SU-DHL-6 (cell line): ENCODE measurements around the gene DNAJC30.
A peak's percentile ranks its signal among the peaks of the same experiment; 100 is the strongest.

Source experiments
- H2AFZ ChIP-seq: fragments of 200-600 bp; sonication (generic); 2 replicates; pipeline ENCODE4 v1.6.1; 2014; ENCODE audit warnings: low read depth, mild to moderate bottlenecking, moderate library complexity, mixed read lengths, antibody characterized with exemption, low read length; ENCODE audit not compliant: severe bottlenecking
- H3F3A ChIP-seq: fragments of 200-600 bp; shearing (Covaris generic); 2 replicates; pipeline ENCODE4 v1.6.0; 2016; ENCODE audit warnings: antibody characterized with exemption, mild to moderate bottlenecking; ENCODE audit not compliant: insufficient read depth
- H3K27ac ChIP-seq: fragments of 200-600 bp; sonication (generic); 2 replicates; pipeline ENCODE4 v1.5.1; 2016; ENCODE audit warnings: low read depth, mild to moderate bottlenecking, low read length, moderate library complexity, mixed read lengths
- H3K27me3 ChIP-seq: fragments of 200-600 bp; sonication (generic), shearing (Covaris generic); 2 replicates; pipeline ENCODE4 v1.6.0; 2014; ENCODE audit warnings: mild to moderate bottlenecking, low read length
- H3K36me3 ChIP-seq: fragments of 200-600 bp; sonication (generic); 2 replicates; pipeline ENCODE4 v1.6.1; 2014; ENCODE audit warnings: mild to moderate bottlenecking, low read length, mixed read lengths
- H3K4me2 ChIP-seq: fragments of 300-600, 200-600 bp; shearing (Covaris generic), sonication (generic); 2 replicates; pipeline ENCODE4 v1.6.0; 2014; ENCODE audit warnings: low read length, low read depth, mild to moderate bottlenecking; ENCODE audit not compliant: poor library complexity, severe bottlenecking
- H3K4me3 ChIP-seq: fragments of 200-600 bp; sonication (generic); 2 replicates; pipeline ENCODE4 v1.5.1; 2014; ENCODE audit warnings: antibody characterized with exemption, low read length, mild to moderate bottlenecking, mixed read lengths; ENCODE audit not compliant: insufficient read depth, poor library complexity, severe bottlenecking
- H3K79me2 ChIP-seq: fragments of 200-600 bp; sonication (generic); 2 replicates; pipeline ENCODE4 v1.6.1; 2014; ENCODE audit warnings: mild to moderate bottlenecking, low read length, moderate library complexity; ENCODE audit not compliant: insufficient read depth
- H3K9ac ChIP-seq: fragments of 200-600 bp; sonication (generic); 2 replicates; pipeline ENCODE4 v1.7.0; 2014; ENCODE audit warnings: mild to moderate bottlenecking, low read length
- H3K9me2 ChIP-seq: fragments of 200-600 bp; sonication (generic); replicated peaks from 2 replicates; pipeline ENCODE4 v1.6.1; 2014; ENCODE audit warnings: low read length; ENCODE audit not compliant: insufficient read depth
- H3K9me3 ChIP-seq: fragments of 200-600 bp; sonication (generic); 2 replicates; pipeline ENCODE4 v1.6.1; 2014; ENCODE audit warnings: low read length, mixed read lengths; ENCODE audit not compliant: insufficient read depth
- H4K20me1 ChIP-seq: fragments of 200-600 bp; sonication (generic); 2 replicates; pipeline ENCODE4 v1.6.1; 2014; ENCODE audit warnings: low read depth, mild to moderate bottlenecking, antibody characterized with exemption, low read length, moderate library complexity, mixed read lengths
- EZH2phosphoT487 ChIP-seq: fragments of 200-600 bp; sonication (generic), shearing (Covaris generic); conservative IDR thresholded peaks from 2 replicates; pipeline ENCODE4 v1.6.1; 2018; ENCODE audit warnings: mild to moderate bottlenecking, antibody characterized with exemption, low read length, moderate library complexity, mixed read lengths
- TF ChIP-seq, protein P1 (sequence below): fragments of 200-600 bp; sonication (generic); IDR thresholded peaks from one replicate; pipeline ENCODE4 v1.5.1; 2017; ENCODE audit warnings: antibody characterized with exemption, mild to moderate bottlenecking, low read length, moderate library complexity; ENCODE audit not compliant: insufficient read depth, poor library complexity, severe bottlenecking

Gene DNAJC30

DNA sequence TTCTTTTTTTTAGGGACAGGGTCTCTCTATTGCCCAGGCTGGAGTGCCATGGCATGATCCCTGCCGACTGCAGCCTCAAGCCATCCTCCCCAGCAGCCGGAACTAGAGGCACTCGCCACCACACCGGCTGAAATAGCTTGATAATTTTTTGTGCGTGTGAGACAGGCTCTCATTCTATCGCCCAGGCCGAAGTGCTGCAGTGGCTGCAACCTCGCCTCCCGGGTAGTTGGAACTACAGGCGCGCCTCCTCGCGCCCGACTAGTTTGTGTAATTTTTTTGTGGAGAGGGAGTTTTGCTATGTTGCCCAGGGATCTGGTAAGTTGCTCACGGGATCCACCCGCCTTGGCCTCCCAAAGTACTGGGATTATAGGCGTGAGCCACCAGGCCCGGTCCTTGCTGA is 2.1 kb upstream of the DNAJC30 start:
- Histone ChIP-seq H3K79me2 (peaks cover 59% of the 10 kb centered on the region), H2AFZ (no peak overlapping the region), H3K9me3 (no peaks in the 10 kb centered on the region), H3K36me3 (no peaks in the 10 kb centered on the region), H3K9me2 (no peaks in the 10 kb centered on the region), H3K4me2 (no peak overlapping the region), H4K20me1 (no peaks in the 10 kb centered on the region), H3F3A (no peaks in the 10 kb centered on the region), H3K27ac (no peak overlapping the region), H3K4me3 (no peak overlapping the region), H3K9ac (no peak overlapping the region), H3K27me3 (no peaks in the 10 kb centered on the region)
- TF ChIP-seq, protein P1, sequence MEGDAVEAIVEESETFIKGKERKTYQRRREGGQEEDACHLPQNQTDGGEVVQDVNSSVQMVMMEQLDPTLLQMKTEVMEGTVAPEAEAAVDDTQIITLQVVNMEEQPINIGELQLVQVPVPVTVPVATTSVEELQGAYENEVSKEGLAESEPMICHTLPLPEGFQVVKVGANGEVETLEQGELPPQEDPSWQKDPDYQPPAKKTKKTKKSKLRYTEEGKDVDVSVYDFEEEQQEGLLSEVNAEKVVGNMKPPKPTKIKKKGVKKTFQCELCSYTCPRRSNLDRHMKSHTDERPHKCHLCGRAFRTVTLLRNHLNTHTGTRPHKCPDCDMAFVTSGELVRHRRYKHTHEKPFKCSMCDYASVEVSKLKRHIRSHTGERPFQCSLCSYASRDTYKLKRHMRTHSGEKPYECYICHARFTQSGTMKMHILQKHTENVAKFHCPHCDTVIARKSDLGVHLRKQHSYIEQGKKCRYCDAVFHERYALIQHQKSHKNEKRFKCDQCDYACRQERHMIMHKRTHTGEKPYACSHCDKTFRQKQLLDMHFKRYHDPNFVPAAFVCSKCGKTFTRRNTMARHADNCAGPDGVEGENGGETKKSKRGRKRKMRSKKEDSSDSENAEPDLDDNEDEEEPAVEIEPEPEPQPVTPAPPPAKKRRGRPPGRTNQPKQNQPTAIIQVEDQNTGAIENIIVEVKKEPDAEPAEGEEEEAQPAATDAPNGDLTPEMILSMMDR = no peak
- TF ChIP-seq EZH2phosphoT487 = no peak

DNA sequence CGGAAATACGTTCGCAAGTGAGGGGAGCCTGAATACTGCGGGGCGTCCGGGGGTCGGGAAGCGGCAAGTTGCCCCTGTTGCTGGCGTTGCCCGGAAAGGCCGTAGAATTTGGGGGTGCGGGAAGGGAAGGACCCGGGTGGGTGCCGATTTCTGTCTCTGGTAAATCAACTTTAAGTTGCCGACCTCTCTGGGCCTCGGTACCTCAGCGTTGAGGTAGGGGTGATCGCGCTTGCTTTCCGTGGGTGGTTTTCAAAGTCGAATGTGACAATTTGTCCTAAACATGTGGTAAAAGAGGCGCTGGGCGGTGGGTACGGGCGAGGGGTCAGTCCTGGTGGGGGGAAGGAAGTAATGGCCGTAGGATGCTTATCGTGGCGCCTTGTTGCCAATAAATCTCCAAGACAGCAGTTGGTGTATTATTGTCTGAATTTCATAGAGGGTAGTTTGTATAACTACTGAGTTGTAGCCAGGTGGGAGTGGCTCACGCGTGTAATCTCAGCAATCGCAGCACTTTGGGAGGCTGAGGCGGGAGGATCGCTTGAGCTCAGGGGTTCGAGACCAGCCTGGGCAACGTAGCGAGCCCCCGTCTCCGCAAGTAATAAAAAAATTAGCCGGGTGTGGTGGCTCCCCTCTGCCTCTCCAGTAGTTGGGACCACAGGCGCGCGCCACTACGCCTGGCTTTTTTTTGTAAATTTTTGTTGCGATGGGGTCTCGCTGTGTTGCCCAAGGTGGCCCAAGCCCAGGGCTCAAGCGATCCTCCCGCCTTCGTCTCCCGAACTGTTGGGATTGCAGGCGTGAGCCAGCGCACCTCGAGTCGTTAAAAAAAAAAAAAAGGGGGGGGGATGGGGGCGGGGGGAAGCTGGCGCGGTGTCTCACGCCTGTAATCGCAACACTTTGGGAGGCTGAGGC is 788 bp upstream of the DNAJC30 start:
- Histone ChIP-seq H3F3A (no peaks in the 10 kb centered on the region), H2AFZ (peak overlapping the region; percentile 90), H3K79me2 (peaks cover 64% of the 10 kb centered on the region), H3K27me3 (no peaks in the 10 kb centered on the region), H3K9me3 (no peaks in the 10 kb centered on the region), H3K4me3 (peak overlapping the region; percentile 83), H3K36me3 (no peaks in the 10 kb centered on the region), H4K20me1 (no peaks in the 10 kb centered on the region), H3K27ac (peak overlapping the region; percentile 20; the same call in 1 of the 2 replicates), H3K4me2 (peak overlapping the region; percentile 64), H3K9me2 (no peaks in the 10 kb centered on the region), H3K9ac (peak overlapping the region; percentile 86)
- no peak for TF ChIP-seq EZH2phosphoT487
- TF ChIP-seq, protein P1 = no peak

DNA sequence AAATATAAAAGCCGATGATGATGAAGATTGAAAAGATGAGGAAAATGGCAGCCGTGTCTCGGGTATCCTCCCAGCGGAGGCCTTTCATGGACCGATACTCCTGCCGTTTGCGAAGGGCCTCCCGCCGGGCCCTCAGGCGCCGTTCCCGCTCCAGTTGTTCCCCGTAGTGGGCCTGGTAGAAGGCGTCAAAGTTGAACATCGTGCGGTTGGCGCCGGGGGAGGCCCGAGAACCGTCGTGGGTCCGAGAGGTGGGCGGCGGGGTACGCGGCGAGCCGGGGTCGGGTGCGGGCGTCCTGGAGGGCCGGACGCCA is 553 bp downstream of the DNAJC30 start:
- Histone ChIP-seq H3F3A (no peaks in the 10 kb centered on the region), H3K36me3 (no peaks in the 10 kb centered on the region), H4K20me1 (no peaks in the 10 kb centered on the region), H3K79me2 (peaks cover 64% of the 10 kb centered on the region), H3K9me2 (no peaks in the 10 kb centered on the region), H3K9me3 (no peaks in the 10 kb centered on the region), H3K4me3 (peak overlapping the region; percentile 80), H2AFZ (peak overlapping the region; percentile 99), H3K27ac (no peak overlapping the region), H3K4me2 (peak overlapping the region; percentile 67), H3K27me3 (no peaks in the 10 kb centered on the region), H3K9ac (peak overlapping the region; percentile 86)
- TF ChIP-seq, protein P1 = no peak
- TF ChIP-seq EZH2phosphoT487 = no peak
